AG08396 (cell line): ENCODE results near the gene KRT78.
"Not testable (repeated sequence)": the region's sequence is repeated elsewhere in the genome, so short reads cannot be mapped to it uniquely, and the experiment has no call there.

ENCODE experiments used
- DNase-seq: peaks from one replicate; pipeline ENCODE4 v3.0.0; 2012; ENCODE audit warnings: low spot score, mixed read lengths

KRT78 gene

GRCh38 chr12:52796839-52797528, 51.8 kb downstream of the KRT78 start:
- DNase-seq: no peak

DNA sequence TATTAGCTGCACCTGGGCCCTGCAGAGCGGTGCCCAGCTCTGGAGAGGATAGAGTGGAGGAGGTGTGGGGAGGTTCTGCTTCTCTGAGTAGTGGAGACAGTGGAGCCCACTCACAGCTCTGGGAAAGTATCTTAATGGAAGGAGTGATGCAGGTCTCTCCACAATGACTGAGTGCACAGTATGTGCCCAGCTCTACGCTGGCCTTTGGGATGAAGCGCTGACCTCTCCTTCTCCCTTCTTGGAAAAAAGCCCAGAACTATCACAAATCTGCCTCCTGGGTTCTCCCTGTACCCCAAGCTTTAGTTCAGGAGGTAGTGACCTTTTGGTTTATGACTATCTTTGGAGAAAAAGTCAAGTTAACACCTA, 52.4 kb downstream of the KRT78 start:
- no peak for DNase-seq

DNA sequence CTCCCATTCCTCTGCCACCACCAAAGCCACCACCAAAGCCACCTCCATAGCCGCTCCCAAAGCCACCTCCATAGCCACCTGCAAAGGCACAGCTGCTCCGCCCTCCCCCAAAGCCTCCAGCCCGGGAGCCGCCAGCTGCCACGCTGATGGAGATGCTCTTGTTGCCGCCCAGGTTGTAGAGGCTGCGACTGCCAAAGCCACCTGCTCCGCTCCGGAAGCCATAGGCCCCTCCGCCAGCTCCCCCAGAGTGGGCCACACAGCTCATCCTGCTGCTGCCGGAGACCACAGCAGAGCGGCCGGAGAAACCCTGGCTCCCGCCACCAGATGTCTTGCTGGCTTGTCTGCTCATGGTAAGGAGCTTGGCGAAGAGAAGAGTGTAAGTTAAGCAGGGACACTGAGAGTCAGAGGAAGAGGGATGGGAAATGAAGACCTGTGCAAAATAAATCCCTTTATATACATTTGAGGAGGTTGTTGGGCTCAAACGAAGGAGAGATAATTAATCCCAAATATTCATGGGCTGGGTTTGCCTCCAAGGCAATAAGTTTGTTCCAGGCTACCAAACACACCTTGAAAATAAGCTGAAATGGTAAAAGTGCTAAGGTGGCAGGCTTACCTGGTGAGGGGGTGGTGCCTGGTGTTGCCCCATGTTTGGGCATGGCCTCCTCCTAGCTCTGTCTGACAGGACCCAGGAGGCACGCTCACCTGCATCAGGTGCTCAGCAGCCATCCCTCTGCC, 52.9 kb downstream of the KRT78 start, which contains the start of gene KRT3:
Gene KRT3 (minus strand): TSS at position 424 of the 735 bp plus-strand sequence. CDS start 75 bp downstream, at position 349.
- no peak for DNase-seq

DNA sequence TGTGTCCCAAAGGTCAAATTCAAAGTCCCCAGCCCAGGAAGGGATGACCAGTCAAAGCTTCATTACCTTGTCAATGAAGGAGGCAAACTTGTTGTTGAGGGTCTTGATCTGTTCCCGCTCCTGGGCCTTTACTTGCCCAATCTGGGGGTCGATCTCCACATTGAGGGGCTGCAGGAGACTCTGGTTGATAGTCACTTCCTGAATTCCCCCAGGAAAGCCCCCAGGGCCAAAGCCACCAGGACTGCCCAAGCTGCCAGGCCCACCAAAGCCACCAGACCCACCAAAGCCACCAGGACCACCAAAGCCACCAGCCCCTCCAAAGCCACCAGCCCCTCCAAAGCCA, 53.5 kb downstream of the KRT78 start:
- not testable (repeated sequence) for DNase-seq

DNA sequence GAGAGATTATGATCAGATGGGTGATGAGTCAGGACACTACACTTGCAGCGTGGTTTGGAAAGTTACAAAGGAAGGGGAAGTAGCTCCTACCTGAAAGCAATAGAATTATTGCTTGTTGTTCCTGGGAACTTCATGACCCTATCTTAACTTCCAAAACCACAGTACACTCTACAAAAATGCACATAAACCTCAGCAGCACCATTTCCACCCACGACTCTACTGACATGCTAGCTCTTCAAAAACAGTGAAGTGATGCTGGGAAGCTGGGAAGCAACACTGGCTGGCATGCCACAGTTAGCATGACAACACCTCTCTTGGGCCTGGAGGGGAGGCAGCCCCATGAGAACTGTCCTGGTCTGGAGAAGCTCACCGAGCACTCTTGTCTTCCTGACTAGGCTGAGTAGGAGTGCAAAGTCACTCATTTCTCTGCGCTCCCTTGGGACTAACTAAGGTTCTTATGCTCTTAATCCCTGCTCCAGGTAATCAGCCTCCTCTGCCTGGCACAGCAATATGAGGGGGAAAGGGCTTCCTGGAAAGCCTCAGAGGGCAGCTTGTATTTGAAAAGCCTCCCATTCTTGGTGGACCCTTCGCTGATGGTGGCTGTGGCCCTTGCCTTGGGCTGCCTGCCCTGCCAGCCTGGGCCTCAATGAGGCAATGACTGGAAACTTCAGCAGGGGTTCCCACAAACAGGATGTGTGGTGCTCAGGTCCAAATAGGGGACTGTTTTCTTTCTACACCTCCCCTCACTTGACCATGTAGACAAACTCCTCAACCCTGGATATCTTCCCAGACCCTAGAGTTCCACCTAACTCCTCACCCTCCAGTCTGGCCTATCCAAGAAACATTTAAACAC, 54.1 kb downstream of the KRT78 start:
- no peak for DNase-seq

DNA sequence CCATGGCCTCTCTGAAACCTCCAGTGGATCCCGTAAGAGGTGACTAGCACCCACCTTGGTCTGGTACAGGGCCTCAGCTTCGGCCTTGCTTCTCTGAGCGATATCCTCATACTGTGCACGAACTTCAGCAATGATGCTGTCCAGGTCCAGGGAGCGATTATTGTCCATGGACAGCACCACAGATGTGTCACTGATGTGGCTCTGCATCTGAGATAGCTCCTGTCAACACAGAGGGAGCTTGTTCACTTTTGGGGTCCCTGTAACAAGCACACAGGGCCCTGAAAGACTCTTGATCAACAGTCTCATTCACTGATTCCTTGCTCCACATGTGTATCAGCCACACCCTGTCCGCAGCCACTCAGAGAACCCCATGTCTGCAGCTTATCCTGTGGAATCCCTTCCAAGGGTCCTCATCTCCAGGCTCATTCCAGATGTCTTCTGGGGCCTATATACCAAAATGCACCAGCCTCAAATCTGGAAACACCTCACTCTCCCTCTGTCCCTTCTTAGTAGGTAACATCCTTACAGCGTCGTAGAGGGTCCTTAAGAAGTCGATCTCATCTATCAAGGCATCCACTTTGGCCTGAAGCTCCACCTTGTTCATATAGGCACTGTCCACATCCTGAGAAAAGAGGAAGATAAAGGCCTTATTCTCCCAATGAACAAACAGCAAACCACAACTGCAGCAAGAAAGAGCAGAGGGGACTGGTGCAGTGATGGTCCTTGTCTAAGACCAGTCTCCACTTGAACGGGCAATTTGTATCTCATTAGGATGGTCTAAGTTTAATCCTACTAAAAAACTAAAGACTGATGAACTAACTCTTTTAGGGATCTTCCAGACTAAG, 56.4 kb downstream of the KRT78 start:
- DNase-seq: no peak

DNA sequence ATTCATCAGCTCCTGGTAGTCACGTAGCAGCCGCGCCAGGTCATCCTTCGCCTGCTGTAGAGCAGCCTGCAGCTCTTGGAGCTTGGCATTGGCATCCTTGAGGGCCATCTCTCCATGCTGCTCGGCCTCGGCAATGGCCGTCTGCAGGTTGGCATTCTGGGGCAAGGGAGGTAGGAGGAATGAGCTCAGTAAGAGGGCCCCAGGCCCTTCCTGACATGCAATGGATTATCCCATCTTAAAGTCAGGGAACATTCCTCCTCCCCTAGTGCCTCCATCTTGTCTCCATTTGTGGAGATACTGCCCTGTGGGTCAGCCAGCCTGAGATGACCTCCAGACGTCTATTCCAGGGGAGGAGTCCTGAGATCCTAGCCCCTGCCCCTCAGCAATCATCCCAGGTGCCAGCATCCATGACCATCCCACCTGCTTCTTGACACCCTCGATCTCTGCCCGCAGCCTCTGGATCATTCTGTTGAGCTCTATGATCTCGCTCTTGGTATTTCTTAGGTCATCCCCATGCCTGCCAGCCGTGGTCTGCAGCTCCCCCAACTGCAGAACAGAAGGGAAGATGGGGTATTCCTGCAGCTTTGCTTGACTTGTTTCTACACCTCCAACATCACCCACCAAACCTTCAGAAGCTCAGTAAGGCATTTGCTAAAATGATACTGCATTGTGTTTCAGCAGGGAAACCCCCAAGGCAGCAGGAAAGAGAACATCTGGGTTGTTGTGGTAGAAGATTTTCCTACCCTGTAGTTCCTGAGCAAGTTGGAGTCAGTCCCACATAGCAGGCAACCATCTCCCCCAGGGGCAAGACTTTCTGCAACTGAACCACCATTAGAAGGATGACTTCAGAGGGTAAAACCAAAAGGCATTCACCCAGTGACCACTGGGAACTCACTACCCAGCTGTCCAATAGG, 57.3 kb downstream of the KRT78 start:
- no peak for DNase-seq

DNA sequence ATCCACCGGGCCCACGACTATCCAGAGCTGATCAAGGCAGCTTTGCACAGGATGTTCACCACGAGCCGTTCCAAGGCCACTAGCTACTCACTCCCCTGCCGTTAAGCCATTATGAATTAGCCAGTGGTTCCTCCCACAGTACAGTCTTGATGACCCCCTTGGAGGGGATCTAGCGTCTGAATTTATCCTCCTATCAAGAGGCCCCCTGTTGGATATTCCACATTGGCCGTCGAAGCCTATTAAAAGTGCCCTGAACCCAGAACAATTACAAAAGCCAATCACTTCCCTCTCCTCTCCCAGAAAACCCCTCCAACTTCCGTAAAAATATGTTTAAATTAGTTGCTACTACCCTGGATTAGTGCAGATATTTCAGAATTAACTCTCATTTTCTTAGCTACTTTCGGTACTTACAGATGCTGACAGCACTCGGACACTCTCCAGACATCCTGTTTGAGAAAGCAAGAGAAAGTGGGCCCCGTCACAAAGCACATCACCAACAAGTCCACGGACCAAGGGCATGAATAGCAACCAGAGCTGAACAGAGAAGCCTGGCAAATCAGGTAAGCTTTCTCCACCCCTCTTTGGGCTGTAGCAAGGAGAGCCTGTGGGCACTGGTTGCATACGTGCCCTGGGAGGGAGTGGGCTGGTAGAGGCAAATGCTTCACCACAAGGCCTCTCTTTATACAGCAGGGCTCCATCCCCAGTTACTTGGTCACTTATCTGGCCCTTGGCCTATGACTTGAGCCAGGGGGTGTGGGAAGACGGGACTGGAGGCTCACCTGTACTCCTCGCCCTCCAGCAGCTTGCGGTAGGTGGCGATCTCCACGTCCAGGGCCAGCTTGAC, 58.1 kb downstream of the KRT78 start:
- no peak for DNase-seq

- DNase-seq: no peak
These were observed 59.0 kb downstream of the KRT78 start for GRCh38 chr12:52789637-52790426.

GRCh38 chr12:52788876-52789636, 59.7 kb downstream of the KRT78 start:
- no peak for DNase-seq

GRCh38 chr12:52788192-52788875, 60.5 kb downstream of the KRT78 start:
- DNase-seq: no peak
